Choroid plexus epithelial cell (primary cell): Measurements from ENCODE around the gene CIBAR2.

Experiments used
- DNase-seq: peaks from one replicate; pipeline ENCODE4 v3.0.0-alpha.2; 2010; ENCODE audit warnings: low read depth
- H3K4me3 ChIP-seq: 2 replicates; pipeline ENCODE4 v1.5.1; 2011; ENCODE audit warnings: low read depth, mild to moderate bottlenecking, control low read depth, low read length, moderate library complexity
- TF ChIP-seq, protein P1 (sequence below): conservative IDR thresholded peaks from 2 replicates; pipeline ENCODE4 v1.5.1; 2011; ENCODE audit warnings: low read depth, mild to moderate bottlenecking, control low read depth, inconsistent platforms, low read length, moderate library complexity

Gene CIBAR2

DNA sequence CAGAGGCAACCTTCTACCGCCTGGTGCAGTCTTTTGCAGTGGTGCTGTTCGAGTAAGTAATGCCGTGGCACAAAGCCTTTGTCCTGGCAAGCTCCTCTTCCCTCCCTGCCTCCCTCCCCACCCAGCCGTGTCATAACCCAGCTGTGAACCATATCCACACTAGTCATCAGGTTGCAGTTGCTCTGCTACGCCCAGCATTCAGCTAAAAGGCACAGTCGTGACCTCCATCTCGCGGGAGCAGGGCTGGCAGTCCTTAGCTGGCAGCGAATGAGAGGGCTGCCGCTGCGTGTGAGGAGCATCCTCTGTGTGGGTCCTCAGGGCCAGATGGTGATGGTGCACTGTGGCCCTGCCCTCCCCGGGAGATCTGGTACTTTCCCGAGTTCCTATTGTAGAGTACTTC, 39.3 kb downstream of the CIBAR2 start:
- no peak overlapping the region for H3K4me3 ChIP-seq
- TF ChIP-seq, protein P1, sequence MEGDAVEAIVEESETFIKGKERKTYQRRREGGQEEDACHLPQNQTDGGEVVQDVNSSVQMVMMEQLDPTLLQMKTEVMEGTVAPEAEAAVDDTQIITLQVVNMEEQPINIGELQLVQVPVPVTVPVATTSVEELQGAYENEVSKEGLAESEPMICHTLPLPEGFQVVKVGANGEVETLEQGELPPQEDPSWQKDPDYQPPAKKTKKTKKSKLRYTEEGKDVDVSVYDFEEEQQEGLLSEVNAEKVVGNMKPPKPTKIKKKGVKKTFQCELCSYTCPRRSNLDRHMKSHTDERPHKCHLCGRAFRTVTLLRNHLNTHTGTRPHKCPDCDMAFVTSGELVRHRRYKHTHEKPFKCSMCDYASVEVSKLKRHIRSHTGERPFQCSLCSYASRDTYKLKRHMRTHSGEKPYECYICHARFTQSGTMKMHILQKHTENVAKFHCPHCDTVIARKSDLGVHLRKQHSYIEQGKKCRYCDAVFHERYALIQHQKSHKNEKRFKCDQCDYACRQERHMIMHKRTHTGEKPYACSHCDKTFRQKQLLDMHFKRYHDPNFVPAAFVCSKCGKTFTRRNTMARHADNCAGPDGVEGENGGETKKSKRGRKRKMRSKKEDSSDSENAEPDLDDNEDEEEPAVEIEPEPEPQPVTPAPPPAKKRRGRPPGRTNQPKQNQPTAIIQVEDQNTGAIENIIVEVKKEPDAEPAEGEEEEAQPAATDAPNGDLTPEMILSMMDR, result no peak
- DNase-seq, result no peak

DNA sequence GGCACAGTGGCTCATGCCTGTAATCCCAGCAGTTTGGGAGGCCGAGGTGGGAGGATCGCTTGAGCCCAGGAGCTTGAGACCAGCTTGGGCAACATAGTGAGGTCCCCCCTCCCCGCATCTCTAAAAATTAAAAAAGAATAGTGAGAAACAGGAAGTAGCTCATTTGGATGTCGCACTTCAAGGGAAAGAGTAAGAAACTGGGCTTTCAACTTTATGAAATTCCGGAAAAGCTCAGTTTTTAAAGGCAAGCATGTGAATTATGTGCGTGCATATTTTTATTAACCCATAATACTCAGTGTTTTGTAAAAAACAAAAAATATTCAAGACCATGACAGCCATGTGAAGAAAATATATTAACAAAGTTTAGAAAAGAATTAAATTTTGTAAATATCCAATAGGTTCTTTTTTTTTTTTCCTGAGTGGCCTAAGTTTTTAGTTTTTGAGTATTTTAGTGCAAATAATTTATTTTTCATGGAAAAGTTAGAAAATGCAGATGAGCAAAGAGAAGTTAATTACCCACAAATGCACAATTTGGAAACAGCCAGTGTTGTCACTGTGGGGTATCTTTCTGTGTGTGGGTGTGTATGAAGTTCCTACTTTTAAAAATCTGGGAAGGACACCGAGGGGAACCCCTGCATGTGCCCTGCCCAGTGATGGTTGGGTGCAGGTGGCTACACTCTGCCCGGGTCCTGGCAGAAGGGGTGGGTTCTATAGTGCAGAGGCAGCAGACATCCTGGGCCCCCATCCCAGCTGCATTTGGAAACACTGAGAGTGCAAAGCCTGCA, 40.0 kb downstream of the CIBAR2 start:
- H3K4me3 ChIP-seq, result no peak overlapping the region
- TF ChIP-seq, protein P1, result no peak
- no peak for DNase-seq

DNA sequence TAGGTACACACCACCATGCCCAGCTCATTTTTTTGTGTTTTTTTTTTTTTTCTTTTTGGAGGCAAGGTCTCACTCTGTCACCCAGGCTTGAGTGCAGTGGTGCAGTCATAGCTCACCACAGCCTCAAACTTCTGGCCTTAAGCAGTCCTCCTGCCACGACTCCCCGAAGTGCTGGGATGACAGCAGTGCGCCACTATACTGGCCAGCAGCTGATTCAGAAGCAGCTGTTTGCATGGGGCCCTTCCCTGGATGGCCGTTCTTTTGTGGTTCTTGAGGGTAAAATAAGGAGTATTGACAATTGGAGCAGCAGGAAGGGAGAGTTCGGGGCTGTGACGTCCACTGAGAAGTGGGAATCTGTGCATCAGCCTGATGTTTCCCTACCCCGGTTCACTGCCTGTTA, 43.1 kb downstream of the CIBAR2 start:
- DNase-seq, result no peak
- no peak overlapping the region for H3K4me3 ChIP-seq
- TF ChIP-seq, protein P1, result no peak

DNA sequence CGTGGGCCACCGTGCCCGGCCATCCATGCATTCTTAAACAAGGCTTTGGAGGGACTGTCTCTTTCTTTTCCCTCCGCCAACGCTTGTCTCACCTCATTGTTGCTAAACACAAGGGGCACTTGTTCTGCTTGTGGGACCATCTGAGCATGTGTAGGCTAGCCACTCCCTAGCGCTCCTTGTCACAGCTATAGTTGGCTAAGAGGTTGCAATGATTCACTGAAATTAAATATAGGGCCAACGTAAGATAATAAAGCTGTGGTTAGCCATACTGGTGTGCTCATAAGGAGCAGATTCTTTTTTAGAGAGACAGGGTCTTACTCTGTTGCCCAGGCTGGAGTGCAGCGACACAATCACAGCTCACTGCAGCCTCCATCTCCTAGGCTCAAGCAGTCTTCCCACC, 43.5 kb downstream of the CIBAR2 start:
- no peak overlapping the region for H3K4me3 ChIP-seq
- TF ChIP-seq, protein P1, result no peak
- DNase-seq, result no peak

DNA sequence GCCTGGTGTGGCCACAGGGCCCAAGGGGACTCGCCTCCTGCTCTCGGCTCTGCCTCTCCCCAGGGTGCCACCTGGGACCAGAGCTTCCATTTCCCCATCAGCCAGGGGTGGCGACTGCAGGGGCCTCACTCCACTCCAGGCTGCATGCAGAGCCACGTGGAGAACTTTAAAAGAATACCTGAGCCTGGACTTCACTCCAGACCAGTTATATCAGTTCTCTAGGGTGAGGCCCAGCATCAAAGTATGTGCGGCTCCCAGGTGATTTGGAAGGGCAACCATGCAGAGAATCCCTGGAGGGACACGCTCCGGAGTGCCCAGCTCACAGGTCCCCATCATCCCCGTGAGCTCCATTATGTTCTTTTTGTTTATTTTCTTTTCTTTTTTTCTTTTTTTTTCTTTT, 44.8 kb downstream of the CIBAR2 start:
- no peak overlapping the region for H3K4me3 ChIP-seq
- TF ChIP-seq, protein P1, result no peak
- no peak for DNase-seq

DNA sequence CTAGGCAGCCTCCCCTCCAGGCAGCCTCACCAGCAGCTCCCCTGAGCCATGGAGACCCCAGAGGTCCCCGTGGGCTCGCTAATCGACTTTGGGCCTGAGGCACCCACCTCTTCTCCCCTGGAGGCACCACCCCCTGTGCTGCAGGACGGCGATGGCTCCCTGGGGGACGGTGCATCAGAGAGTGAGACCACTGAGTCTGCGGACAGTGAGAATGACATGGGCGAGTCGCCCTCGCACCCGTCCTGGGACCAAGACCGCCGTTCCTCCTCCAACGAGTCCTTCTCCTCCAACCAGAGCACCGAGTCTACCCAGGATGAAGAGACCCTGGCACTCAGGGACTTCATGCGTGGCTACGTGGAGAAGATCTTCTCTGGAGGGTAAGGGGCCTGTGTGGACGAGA, 45.2 kb downstream of the CIBAR2 start:
- no peak for DNase-seq
- no peak overlapping the region for H3K4me3 ChIP-seq
- TF ChIP-seq, protein P1, result no peak

DNA sequence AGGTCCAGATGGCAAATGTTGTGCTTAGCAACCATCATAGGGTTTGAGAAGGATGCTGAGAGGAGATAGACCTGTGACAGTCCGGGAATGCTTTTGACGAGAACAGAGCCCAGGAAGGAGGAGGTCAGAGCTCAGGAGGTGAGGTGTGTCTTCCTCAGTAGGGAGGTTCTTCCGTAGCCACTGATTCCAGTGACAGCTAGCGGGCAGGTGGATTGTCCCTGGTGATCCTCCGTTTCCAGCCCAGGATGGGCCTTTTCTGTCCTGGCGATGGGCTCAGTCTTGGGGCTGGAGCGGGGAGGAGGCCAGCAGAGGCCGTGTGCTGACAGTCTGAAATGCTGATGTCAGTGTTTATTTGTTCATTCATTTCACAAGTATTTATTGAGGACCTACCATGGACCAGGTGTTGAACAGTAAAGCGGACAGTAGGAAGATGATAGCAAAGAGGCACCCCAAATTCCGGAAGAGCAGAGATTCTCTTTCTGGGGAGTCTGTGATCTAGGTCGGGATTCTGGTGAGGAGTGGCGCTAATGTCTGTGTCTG, 45.9 kb downstream of the CIBAR2 start:
- no peak for DNase-seq
- TF ChIP-seq, protein P1, result no peak
- H3K4me3 ChIP-seq, result no peak overlapping the region
